ENCODE data around the gene GNG4.
"Not testable (repeated sequence)": the region's sequence is repeated elsewhere in the genome, so short reads cannot be mapped to it uniquely, and the experiment has no call there.

GNG4 gene

GRCh38 chr1:235648954-235649367 lies 623 bp downstream of the GNG4 start:
- FAIRE-seq = no peak

GRCh38 chr1:235648407-235648907 lies 1.1 kb downstream of the GNG4 start:
- FAIRE-seq = no peak

- not testable (repeated sequence) for FAIRE-seq
Observed at GRCh38 chr1:235647537-235647936, 2.0 kb downstream of the GNG4 start.

DNA sequence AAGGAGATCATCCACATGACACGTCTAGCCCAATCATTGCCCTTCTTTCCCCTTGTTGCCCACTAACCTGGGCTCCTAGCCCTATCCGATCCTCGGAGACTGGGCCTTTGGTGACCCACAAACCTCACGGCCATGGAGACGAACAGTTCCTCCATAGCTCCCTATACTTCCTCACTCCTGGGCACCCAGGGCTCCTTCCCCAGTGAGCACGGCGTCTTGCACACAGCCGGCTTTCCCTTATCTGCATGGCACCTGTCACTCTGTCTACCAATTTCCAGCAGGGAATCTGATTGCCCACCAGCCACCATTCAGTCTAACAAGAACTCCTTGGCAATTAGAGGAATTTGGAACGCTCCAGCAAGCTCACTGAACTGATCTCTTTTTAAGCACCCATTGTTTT lies 3.1 kb downstream of the GNG4 start:
- FAIRE-seq = no peak

GRCh38 chr1:235644693-235645305 lies 4.8 kb downstream of the GNG4 start:
- FAIRE-seq = no peak

DNA sequence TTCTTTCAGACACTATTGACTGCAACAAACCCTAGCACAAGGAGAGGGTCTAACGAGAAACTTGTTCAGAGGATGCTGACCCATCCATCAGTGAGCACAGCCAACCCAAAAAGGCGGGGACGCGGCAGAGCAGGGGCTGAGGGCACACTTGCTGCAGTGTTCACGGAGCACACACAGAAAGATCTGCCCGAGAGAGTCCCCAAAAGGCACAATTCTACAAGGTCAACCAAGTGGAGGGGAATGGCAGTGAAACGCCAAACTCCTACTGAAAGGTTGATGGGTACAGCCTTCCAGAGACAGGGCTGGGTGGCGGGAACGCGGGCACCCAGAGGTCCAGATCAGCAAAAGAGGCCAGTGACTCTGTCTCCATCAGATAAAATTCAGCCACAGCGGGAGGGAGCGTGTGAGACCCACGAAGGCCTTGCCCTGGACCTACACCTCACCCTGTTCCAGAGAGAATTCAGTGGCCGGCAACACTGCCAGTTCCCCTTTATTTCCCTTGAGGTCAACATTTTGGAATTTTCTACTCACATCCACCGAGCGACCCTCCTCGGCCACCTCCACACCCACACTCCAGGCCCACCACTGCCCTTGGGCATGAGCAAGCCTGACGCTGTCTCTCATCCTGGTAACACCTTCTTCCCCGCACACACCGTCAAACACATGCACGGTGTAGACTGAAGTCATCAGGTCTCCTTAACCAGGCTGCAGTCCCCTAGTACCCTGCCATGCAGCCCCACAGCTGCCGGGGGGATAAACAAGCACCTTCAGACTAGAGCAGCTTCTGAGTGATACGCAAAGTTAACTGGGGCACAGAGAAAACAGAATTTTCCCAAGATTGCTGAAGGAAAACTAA lies 5.5 kb downstream of the GNG4 start:
- FAIRE-seq = no peak

DNA sequence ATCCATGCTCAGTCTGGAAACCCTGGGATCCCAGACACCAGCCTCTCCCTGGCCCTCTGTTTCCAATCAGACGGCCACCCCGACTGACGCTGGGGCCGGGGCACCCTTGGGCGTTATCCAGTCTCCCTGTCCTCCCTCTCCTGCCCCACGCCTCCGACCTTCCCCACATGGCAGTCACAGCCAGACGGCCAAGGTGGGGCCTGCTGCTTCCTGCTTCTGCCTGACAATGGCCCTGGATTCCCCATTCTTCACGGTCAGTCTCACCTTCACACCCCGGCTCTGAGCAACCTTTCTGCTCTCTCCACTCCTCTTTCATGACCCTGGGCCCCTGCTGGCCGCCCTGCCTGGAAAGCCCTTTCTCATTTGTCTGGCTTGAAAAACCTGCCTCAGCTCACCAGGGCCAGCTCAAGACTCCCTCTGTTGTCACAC lies 6.6 kb downstream of the GNG4 start:
- FAIRE-seq = no peak

DNA sequence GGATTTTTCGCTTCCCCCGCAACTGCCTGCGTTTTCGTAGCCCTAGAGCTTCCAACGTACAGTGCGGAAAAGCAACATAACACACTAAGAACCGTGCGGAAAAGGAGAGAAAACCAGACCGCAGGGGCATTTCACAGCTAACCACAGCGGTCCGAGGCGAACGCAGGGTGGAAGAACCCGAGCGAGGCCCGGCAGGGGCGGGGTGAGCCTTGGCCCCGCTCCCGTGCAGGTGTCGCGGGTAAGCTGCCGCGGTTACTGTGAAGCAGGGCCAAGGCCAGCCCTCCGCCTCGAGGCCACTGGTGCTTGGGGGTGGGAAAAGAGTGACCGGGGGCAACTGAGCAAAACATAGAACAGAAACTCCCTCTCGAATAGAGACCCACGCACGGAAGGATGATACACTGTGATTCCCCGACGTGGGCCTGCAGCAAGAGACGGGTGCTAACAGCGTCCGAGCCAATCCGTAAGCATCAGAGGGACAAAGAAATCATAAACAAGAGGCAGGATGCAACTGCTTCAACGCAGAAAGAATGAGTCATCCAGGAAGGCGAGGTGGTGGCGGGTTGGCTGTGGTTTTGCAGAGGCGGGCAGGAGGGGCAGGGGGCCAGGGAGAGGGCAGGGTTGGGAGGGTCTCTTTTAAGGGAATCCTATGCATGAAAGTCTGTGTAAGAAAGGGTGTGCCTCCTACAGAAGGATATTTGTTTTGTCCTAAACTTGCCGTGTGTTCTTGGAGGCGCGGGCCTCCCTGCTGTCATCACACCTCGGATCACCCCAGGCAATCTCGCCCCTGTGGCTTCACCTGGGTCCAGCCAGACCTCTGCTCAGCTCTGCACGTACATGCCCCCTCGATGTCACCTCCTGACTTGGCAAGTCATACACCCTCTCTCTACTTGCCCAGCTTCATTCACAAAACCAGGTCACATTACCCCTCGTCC lies 7.3 kb downstream of the GNG4 start:
- FAIRE-seq = no peak

DNA sequence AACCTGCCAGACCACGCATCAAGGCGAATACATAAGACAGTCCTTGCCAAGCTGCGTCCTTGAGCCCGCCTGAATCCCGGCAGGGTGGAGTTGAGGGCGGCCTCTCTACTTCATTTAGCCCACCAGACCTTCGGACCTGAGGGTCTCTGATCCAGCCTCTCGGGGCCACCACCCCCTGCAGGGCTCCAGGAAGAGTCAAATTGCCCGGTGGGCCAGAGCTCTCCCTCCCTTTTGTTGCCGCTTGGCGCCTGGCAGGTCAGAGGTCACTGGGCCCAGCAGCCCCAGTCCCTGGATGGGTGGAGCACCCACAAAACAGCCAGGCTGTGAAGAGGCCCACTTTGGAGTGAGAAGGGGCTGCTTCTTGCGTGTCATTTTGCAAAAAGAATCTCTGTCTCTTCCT lies 9.0 kb downstream of the GNG4 start:
- no peak for FAIRE-seq

DNA sequence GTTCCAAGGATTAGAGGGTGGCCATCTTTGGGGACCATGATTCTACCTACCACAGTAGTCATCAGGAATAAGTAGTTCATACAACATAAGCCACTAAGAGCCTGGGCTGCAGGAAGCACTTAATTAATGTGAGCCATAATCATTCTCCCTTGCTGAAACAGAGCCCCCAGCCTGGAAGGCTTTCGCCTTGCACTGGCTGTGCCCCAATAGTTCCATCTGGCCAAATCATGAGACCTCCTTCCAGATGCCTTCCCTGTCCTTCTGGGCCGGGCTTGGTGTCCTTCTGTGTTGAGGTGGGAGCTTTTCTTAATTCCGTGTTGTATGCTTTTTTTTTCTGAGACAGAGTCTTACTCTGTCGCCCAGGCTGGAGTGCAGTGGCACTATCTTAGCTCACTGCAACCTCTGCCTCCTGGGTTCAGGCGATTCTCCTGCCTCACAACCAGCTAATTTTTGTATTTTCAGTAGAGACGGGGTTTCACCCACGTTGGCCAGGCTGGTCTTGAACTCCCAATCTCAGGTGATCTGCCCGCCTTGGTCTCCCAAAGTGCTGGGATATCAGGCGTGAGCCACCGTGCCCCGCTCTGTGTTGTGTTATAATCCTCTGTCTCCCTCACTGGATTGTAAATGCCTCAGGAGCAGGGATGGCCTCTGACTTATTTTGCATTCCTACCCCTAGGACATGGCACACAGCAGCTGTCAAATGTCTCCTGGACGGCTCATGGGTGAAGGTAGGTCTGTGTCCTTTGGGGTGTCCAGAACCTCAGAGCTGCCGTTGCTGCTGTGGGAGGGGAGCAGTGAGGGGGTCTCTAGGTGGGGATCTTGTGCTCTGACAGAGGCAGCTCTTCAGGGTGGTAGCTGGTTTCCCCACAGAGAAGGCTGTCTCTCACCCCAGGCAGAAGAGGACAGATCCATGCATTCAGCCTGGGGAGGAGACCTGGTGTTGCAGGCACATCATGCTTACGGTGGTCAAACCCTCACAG lies 10.1 kb downstream of the GNG4 start:
- no peak for FAIRE-seq

GRCh38 chr1:235638612-235639011 lies 11.0 kb downstream of the GNG4 start:
- not testable (repeated sequence) for FAIRE-seq

GRCh38 chr1:235637756-235638534 lies 11.6 kb downstream of the GNG4 start:
- no peak for FAIRE-seq

- no peak for FAIRE-seq
Observed at GRCh38 chr1:235635938-235636662, 13.5 kb downstream of the GNG4 start.

GRCh38 chr1:235632506-235633401 lies 16.8 kb downstream of the GNG4 start:
- no peak for FAIRE-seq

- no peak for FAIRE-seq
Observed at GRCh38 chr1:235631816-235632215, 17.8 kb downstream of the GNG4 start.

- no peak for FAIRE-seq
Observed at GRCh38 chr1:235628316-235629005, 21.1 kb downstream of the GNG4 start.

- FAIRE-seq = no peak
Observed at GRCh38 chr1:235625831-235626230, 23.8 kb downstream of the GNG4 start.

- no peak for FAIRE-seq
Observed at GRCh38 chr1:235625340-235625739, 24.2 kb downstream of the GNG4 start.
